ENCODE results near the gene EGFLAM. TPM values are rescaled to one million over a fixed set of nuclear protein-coding genes. Genes with fewer than 3 reads are reported as not detected.
A peak's percentile ranks its signal among the peaks of the same experiment; 100 is the strongest.

EGFLAM gene
- total RNA-seq, 2 donors from 2014 or later = not detected

- no peaks in the 10 kb centered on the region for H3K9me3 Mint-ChIP-seq
- no peak for DNase-seq
- no peak for ATAC-seq (replicated peaks in 1 of 2)
Measured at GRCh38 chr5:38478166-38478565, 219.8 kb downstream of the EGFLAM start.

GRCh38 chr5:38478878-38479277 lies 220.5 kb downstream of the EGFLAM start:
- DNase-seq (no peak), ATAC-seq (replicated peaks in 1 of 2) (no peak)
- H3K27me3 Mint-ChIP-seq (ENCODE audit: low read depth) = peaks cover 52% of the 10 kb centered on the region
- no peaks in the 10 kb centered on the region for H3K9me3 Mint-ChIP-seq
- H3K4me1 Mint-ChIP-seq (ENCODE audit: low read depth) = no peaks in the 10 kb centered on the region
- H3K4me3 Mint-ChIP-seq = no peak overlapping the region
- H3K27ac Mint-ChIP-seq = no peak overlapping the region
- no peaks in the 10 kb centered on the region for H3K36me3 Mint-ChIP-seq (ENCODE audit: insufficient read depth in 2 of 2)

More at GRCh38 chr5:38478166-38478565, 219.8 kb downstream of the EGFLAM start:
- H3K27me3 Mint-ChIP-seq (ENCODE audit: low read depth) = peaks cover 56% of the 10 kb centered on the region
- no peak overlapping the region for H3K27ac Mint-ChIP-seq
- H3K4me1 Mint-ChIP-seq (ENCODE audit: low read depth) = no peaks in the 10 kb centered on the region
- no peaks in the 10 kb centered on the region for H3K36me3 Mint-ChIP-seq (ENCODE audit: insufficient read depth in 2 of 2)
- no peak overlapping the region for H3K4me3 Mint-ChIP-seq

DNA sequence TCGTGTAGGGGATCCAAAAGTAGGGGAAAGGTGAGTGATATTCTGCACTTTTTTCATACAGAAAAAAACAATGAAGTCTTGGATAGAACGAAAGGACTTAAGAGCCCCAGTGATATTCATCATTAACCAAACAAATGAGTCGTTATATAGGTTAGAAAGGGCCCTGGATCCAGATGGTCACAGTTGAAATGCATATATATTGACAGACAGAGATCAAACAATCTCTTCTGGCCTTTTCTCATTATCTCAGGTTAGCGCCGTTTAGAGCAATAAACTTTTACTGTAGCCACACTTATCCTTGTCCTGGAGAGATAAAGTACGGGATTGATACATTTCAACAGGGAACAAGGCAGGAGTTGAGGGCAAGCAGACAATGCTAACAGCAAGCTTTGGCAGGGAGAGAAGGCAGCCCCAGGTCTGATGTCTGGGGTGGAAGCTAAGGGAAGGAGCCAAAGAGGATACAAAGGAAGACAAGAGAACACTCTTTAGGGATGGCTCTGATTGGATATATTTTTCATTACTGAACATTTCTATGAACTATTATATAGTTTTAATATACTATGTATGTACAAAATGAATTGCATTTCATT lies 221.1 kb downstream of the EGFLAM start:
- Mint-ChIP-seq H3K27me3 (ENCODE audit: low read depth) (peaks cover 49% of the 10 kb centered on the region), H3K36me3 (ENCODE audit: insufficient read depth in 2 of 2) (no peaks in the 10 kb centered on the region), H3K4me3 (no peak overlapping the region), H3K9me3 (no peaks in the 10 kb centered on the region), H3K4me1 (ENCODE audit: low read depth) (no peaks in the 10 kb centered on the region), H3K27ac (no peak overlapping the region)
- ATAC-seq (replicated peaks in 1 of 2) = no peak
- DNase-seq = no peak

GRCh38 chr5:38483805-38484398 lies 225.5 kb downstream of the EGFLAM start:
- ATAC-seq (replicated peaks in 1 of 2) (no peak), DNase-seq (no peak)
- H3K36me3 Mint-ChIP-seq (ENCODE audit: insufficient read depth in 2 of 2) = no peaks in the 10 kb centered on the region
- peaks cover 4% of the 10 kb centered on the region for H3K4me1 Mint-ChIP-seq (ENCODE audit: low read depth)
- H3K4me3 Mint-ChIP-seq = no peak overlapping the region
- H3K27me3 Mint-ChIP-seq (ENCODE audit: low read depth) = peaks cover 40% of the 10 kb centered on the region
- H3K9me3 Mint-ChIP-seq = no peaks in the 10 kb centered on the region
- no peak overlapping the region for H3K27ac Mint-ChIP-seq

DNA sequence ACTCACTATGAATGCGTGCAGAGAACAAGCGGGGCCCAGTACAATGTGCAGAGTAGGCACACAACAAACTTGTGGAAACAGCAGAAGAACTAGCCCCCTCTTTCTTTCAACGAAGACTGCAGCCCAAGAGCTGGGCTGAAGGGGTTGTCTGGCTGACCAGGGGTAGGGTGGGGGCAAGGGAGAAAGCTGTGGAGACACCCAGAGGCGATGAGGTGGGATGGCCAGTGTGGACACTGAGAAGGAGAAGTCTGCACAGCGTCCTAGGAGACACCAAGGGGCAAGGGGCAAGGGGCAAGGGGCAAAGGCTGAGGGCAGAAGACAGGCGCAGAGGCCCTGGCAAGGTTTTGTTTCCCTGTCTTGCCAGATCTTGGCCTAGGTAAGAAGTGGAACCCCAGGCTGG lies 235.8 kb downstream of the EGFLAM start:
- peaks cover 15% of the 10 kb centered on the region for H3K27me3 Mint-ChIP-seq (ENCODE audit: low read depth)
- H3K27ac Mint-ChIP-seq = no peak overlapping the region
- H3K9me3 Mint-ChIP-seq = no peaks in the 10 kb centered on the region
- DNase-seq = no peak
- no peak overlapping the region for H3K4me3 Mint-ChIP-seq
- no peak for ATAC-seq (replicated peaks in 1 of 2)
- H3K36me3 Mint-ChIP-seq (ENCODE audit: insufficient read depth in 2 of 2) = no peaks in the 10 kb centered on the region
- H3K4me1 Mint-ChIP-seq (ENCODE audit: low read depth) = no peaks in the 10 kb centered on the region

GRCh38 chr5:38494763-38495162 lies 236.4 kb downstream of the EGFLAM start:
- DNase-seq = no peak
- Mint-ChIP-seq H3K27me3 (ENCODE audit: low read depth) (peaks cover 15% of the 10 kb centered on the region), H3K9me3 (no peaks in the 10 kb centered on the region)

DNA sequence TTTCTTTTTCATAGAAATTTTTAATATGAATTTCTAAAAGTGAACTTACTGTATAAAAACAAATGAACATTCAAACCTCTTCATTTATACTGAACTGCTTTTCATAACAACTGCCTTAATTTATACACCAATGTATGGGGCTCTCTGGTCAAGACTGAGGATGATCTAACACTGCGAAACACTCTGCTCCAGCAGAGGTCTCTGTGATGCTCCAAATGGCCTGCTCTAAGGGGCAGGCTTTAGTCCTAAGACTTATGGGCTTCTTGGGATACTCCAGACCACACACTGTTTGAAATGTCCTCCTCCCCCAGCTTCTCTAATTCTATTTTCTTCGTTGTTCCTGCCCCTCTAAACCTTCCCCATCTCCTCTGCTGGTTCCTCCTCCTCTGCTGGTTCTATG lies 239.6 kb downstream of the EGFLAM start:
- no peak for ATAC-seq (replicated peaks in 1 of 2)
- no peak for DNase-seq
- Mint-ChIP-seq H3K27ac (no peak overlapping the region), H3K36me3 (ENCODE audit: insufficient read depth in 2 of 2) (no peaks in the 10 kb centered on the region), H3K9me3 (no peaks in the 10 kb centered on the region), H3K4me3 (no peak overlapping the region), H3K4me1 (ENCODE audit: low read depth) (no peaks in the 10 kb centered on the region), H3K27me3 (ENCODE audit: low read depth) (peaks cover 8% of the 10 kb centered on the region)

More at GRCh38 chr5:38494763-38495162, 236.4 kb downstream of the EGFLAM start:
- H3K36me3 Mint-ChIP-seq (ENCODE audit: insufficient read depth in 2 of 2) = no peaks in the 10 kb centered on the region
- no peaks in the 10 kb centered on the region for H3K4me1 Mint-ChIP-seq (ENCODE audit: low read depth)
- ATAC-seq (replicated peaks in 1 of 2) = no peak
- no peak overlapping the region for H3K27ac Mint-ChIP-seq
- H3K4me3 Mint-ChIP-seq = no peak overlapping the region

- no peak overlapping the region for H3K4me3 Mint-ChIP-seq
- no peaks in the 10 kb centered on the region for H3K36me3 Mint-ChIP-seq (ENCODE audit: insufficient read depth in 2 of 2)
- ATAC-seq (replicated peaks in 1 of 2) (peak in 1 of 2 donors; percentile 23), DNase-seq (no peak)
- no peaks in the 10 kb centered on the region for H3K4me1 Mint-ChIP-seq (ENCODE audit: low read depth)
- no peak overlapping the region for H3K27ac Mint-ChIP-seq
- H3K9me3 Mint-ChIP-seq = no peaks in the 10 kb centered on the region
- peaks cover 7% of the 10 kb centered on the region for H3K27me3 Mint-ChIP-seq (ENCODE audit: low read depth)
Measured at GRCh38 chr5:38500573-38501260, 242.4 kb downstream of the EGFLAM start.

DNA sequence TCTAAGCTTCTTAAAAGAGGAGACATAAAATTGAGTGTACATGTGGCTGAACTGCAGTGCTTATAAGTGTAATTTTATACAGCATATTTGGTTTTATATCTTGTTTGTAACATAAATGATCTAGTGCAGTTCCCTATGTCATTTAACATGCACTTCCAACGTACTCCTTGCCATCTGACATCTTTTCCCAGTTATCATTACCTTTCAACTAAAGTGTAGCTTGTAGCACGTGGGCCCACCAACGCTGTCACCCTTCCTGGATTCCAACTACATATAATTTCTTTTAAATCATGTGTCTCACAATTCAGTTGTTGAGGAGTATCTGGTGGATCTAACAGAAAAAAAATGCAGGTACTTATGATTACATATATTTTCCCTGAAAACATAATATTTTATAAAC lies 247.9 kb downstream of the EGFLAM start:
- no peak overlapping the region for H3K27ac Mint-ChIP-seq
- peaks cover 7% of the 10 kb centered on the region for H3K27me3 Mint-ChIP-seq (ENCODE audit: low read depth)
- H3K36me3 Mint-ChIP-seq (ENCODE audit: insufficient read depth in 2 of 2) = no peaks in the 10 kb centered on the region
- no peak for DNase-seq
- no peaks in the 10 kb centered on the region for H3K9me3 Mint-ChIP-seq
- no peak for ATAC-seq (replicated peaks in 1 of 2)
- no peaks in the 10 kb centered on the region for H3K4me1 Mint-ChIP-seq (ENCODE audit: low read depth)
- no peak overlapping the region for H3K4me3 Mint-ChIP-seq

DNA sequence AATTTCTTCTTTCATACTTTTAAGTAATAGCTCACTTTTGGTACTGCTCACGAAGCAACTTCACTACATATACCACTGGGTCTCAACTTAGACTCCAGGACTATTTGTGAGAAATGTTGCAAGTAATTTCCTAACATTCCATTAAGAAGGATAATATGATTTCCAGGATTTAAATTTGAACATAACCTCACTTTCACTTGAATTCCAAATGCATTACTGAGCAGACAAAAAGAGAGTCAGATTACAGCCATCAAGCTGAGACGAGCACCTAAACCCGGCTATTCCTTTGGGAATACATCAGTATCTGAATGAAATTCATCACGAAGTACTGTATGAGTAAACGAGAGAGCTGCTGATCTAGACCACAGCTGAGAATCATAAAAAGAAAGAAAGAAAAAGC lies 250.8 kb downstream of the EGFLAM start:
- DNase-seq (no peak), ATAC-seq (replicated peaks in 1 of 2) (no peak)
- no peak overlapping the region for H3K27ac Mint-ChIP-seq
- no peaks in the 10 kb centered on the region for H3K4me1 Mint-ChIP-seq (ENCODE audit: low read depth)
- no peaks in the 10 kb centered on the region for H3K36me3 Mint-ChIP-seq (ENCODE audit: insufficient read depth in 2 of 2)
- no peak overlapping the region for H3K4me3 Mint-ChIP-seq
- no peaks in the 10 kb centered on the region for H3K9me3 Mint-ChIP-seq
- H3K27me3 Mint-ChIP-seq (ENCODE audit: low read depth) = peaks cover 6% of the 10 kb centered on the region
